Activated naive CD8-positive, alpha-beta T cell treated with anti-CD3 and anti-CD28 coated beads, Interleukin-2, amount 50 U/mL, for 24 hours (primary cell): ENCODE measurements around the gene RALGAPB.

Experiments
- ATAC-seq: fragments of 150-1000 bp; cut with Tn5 transposase; one replicate; pipeline ENCODE4 v1.10.0; 2021
- DNase-seq: peaks from one replicate; pipeline ENCODE4 v3.0.0; 2021
- H3K27ac Mint-ChIP-seq: one replicate; pipeline ENCODE4 v1.8.0; 2021; ENCODE audit warnings: mild to moderate bottlenecking, mixed read lengths
- H3K27me3 Mint-ChIP-seq: one replicate; pipeline ENCODE4 v1.8.0; 2021; ENCODE audit warnings: mixed read lengths
- H3K36me3 Mint-ChIP-seq: one replicate; pipeline ENCODE4 v1.8.0; 2021; ENCODE audit warnings: low read depth, mixed read lengths
- H3K4me1 Mint-ChIP-seq: one replicate; pipeline ENCODE4 v1.8.0; 2021; ENCODE audit warnings: mixed read lengths
- H3K4me3 Mint-ChIP-seq: one replicate; pipeline ENCODE4 v1.8.0; 2021; ENCODE audit warnings: mild to moderate bottlenecking, moderate library complexity, mixed read lengths
- H3K9me3 Mint-ChIP-seq: one replicate; pipeline ENCODE4 v1.8.0; 2021; ENCODE audit warnings: mixed read lengths

Gene RALGAPB

DNA sequence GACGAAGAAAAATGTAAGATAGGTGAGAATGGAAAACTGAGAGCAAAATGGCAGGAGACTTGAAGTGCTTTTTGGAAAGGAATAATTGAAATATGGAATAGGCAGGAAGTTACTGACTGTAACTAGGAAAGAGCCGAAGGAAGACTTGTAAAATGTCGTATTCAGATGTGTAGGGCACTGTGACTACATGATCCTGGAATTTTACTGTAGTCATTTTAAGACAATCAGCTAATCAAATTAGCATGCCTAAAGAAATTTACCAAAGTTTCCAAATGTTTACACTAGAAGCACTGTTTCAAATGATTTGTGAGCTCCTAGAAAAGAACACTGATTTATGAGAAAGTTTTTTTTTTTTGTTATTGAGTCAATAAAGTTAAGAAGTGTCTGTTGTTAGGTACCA, 87.1 kb downstream of the RALGAPB start:
- ATAC-seq: no peak
- H3K4me1 Mint-ChIP-seq: no peaks in the 10 kb centered on the region
- H3K9me3 Mint-ChIP-seq: no peaks in the 10 kb centered on the region
- no peak for DNase-seq
- peaks cover 25% of the 10 kb centered on the region for H3K36me3 Mint-ChIP-seq
- no peaks in the 10 kb centered on the region for H3K27me3 Mint-ChIP-seq
- H3K4me3 Mint-ChIP-seq: no peak overlapping the region
- no peak overlapping the region for H3K27ac Mint-ChIP-seq

DNA sequence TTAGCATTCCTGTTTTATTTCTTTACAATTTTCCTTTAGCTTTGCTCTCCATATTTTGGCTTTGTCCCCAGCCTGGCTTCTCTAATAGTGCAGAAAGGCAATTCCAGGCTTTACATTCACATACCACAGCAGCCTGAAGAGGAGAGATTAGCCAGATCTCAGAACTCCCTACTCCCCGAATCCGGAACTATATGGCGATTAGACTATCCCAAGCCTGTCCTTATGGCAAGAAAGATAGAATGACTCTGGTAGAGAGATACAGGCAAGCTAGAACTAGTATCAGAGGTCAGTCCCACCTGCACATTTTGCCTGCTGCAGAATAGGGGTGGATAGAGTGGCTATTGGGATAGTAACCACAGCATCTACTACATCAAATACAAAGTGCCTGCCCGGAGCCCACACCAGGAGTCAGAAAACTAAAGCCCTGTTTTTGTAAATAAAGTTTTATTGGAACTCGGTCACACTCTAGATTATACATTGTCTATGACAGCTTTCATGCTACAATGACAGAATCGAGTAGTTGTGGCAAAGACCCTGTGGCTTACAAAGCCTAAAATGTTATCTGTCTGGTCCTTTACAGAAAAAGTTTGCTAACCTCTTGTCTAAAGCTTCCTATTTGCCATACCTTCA, 91.3 kb downstream of the RALGAPB start:
- no peaks in the 10 kb centered on the region for H3K9me3 Mint-ChIP-seq
- no peak overlapping the region for H3K27ac Mint-ChIP-seq
- no peaks in the 10 kb centered on the region for H3K4me1 Mint-ChIP-seq
- no peak overlapping the region for H3K4me3 Mint-ChIP-seq
- no peaks in the 10 kb centered on the region for H3K27me3 Mint-ChIP-seq
- no peak for DNase-seq
- ATAC-seq: no peak
- H3K36me3 Mint-ChIP-seq: peaks cover 13% of the 10 kb centered on the region

DNA sequence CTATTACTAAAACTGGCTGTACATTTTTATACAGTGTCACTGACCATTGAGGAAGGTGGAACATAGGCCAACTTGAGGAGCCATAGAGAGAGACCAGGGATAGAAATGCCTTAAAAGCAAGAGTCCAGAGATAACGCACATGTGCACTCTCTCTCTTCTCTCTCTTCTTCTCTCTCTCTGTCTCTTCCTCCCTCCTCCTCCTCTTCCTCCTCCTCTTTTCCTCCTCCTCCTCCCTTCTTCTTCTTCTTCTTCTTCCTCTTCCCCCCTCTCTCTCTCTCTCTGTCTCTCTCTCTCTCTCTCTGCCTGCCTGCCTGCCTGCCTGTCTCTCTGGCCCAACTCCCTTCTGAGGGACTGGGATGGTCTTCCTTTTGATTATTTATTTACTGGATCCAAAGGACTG, 92.0 kb downstream of the RALGAPB start:
- Mint-ChIP-seq H3K27ac (no peak overlapping the region), H3K36me3 (peaks cover 8% of the 10 kb centered on the region), H3K9me3 (no peaks in the 10 kb centered on the region), H3K4me3 (no peak overlapping the region), H3K4me1 (no peaks in the 10 kb centered on the region), H3K27me3 (no peaks in the 10 kb centered on the region)
- no peak for ATAC-seq
- DNase-seq: no peak

DNA sequence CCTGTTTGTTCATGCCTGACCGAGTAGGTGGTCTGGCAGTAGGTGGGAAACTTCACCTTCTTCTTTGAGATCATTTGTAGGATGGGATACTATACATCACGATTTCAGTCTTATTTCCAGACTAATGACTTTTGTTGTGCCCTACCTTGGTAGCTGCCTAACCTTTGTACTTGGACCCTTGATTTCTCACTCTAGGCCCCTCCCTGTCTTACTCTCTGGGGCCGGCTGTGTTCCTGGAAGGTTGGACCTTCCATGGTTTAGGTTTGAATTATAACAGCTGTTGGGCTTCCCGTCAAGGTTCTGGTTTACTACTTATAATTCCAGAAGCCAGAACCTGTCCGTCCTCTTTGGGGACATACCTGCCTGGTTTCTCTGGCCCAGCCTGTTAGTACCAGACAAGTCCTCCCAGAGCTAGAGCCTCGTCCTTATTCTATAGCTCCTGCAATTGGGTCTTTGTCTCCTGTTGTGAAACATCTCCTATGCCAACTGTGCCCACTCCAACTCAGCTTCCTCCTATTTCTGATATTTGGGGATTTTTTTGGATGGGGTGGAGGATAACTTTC, 93.5 kb downstream of the RALGAPB start:
- Mint-ChIP-seq H3K4me3 (no peak overlapping the region), H3K36me3 (peaks cover 17% of the 10 kb centered on the region), H3K27me3 (no peaks in the 10 kb centered on the region), H3K27ac (no peak overlapping the region), H3K4me1 (no peaks in the 10 kb centered on the region), H3K9me3 (no peaks in the 10 kb centered on the region)
- DNase-seq: no peak
- no peak for ATAC-seq

DNA sequence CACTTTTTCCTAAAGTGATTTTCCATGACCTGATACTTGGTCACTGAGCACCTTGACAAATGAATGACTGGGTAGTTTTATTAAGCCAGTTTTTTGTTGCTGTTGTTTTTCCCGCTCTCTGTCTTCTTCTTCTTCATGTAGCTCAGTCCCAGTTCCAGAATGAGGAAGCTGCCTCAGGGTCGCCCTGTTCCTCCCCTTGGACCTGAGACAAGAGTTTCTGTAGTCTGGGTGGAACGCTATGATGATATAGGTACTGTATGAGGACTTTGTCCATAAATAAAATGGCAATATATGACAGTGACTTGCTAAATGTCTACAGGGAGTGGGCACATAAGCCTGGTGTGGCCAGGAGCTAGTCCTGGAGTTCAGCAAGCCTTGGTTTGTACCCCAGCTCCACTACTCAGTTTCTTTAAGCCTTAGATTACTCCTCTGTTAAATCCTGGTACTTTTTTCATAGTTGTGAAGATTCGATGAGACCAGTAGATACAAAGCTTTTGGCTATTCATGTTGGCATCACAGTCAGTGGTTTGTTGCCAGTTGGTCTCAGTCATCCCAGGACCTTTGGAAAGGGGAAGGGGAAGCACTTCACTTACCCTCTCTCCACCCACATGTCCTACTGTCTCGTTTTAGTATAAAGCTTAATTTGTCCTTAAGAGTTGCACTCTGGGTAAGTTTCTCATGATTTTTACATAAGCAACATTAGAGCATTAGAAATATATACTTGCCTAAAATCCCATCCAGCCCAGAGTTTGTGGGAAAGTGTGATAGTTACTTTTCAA, 97.3 kb downstream of the RALGAPB start:
- no peaks in the 10 kb centered on the region for H3K4me1 Mint-ChIP-seq
- no peak overlapping the region for H3K4me3 Mint-ChIP-seq
- H3K9me3 Mint-ChIP-seq: no peaks in the 10 kb centered on the region
- ATAC-seq (no peak), DNase-seq (no peak)
- peak overlapping the region; percentile 6 for H3K27ac Mint-ChIP-seq
- H3K27me3 Mint-ChIP-seq: no peaks in the 10 kb centered on the region
- peaks cover 18% of the 10 kb centered on the region for H3K36me3 Mint-ChIP-seq

DNA sequence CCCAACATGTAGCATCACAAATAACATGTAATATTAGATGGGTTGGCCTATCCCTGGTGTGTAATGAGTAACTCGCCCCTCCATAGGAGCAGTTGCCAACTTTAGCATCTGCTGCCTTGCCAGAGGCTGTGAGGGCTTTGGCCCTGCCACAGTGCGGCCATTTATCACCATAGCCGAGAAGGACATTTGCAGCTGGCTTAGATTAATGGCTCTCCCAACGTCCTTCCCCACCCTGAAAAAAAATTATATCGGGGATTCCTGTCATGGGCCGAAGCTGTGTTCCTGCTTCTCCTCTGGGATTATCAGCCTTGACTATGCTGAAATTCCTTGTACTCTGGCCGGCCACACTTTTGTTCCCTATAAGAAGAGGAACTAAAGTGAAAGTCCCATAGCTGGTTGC, 100.8 kb downstream of the RALGAPB start:
- Mint-ChIP-seq H3K4me3 (no peak overlapping the region), H3K27me3 (no peaks in the 10 kb centered on the region), H3K36me3 (peaks cover 19% of the 10 kb centered on the region), H3K4me1 (no peaks in the 10 kb centered on the region), H3K9me3 (no peaks in the 10 kb centered on the region), H3K27ac (no peak overlapping the region)
- DNase-seq: no peak
- ATAC-seq: no peak

DNA sequence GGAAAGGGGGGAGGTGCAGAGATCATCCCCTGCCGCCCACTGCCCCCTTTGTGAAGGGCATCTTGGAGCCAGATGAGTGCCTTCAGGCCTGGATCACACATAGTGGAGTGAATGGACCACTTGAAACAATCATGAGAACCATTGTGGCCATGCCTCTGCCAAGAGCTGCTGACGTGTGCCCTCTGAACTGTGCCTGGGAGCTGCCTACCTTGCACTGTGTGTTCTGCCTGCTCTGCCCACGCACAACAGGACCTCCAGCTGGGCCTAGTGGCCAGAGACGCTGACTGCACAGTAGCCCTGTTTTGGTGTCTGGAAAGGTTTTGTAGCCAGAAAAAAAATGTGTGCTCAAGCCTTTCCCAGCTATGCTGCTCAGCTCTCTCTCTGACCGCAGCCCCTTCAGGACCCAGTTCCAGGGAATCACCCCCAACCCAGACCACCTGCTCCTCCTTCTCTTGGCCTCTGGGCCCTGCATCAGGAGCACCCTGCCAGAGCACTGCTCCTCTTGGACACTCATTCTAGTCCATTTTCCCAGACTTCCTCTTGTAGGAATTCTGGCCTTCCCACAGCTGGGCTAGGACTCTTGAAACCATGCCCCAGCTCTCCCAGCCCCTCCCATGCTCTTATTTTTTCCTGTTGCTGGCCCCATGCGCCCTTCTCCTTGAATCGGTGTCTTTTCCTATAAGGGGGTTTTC, 106.7 kb downstream of the RALGAPB start:
- Mint-ChIP-seq H3K27me3 (no peaks in the 10 kb centered on the region), H3K4me3 (no peak overlapping the region), H3K27ac (no peak overlapping the region), H3K4me1 (no peaks in the 10 kb centered on the region), H3K9me3 (no peaks in the 10 kb centered on the region), H3K36me3 (peaks cover 7% of the 10 kb centered on the region)
- ATAC-seq: no peak
- DNase-seq: no peak

DNA sequence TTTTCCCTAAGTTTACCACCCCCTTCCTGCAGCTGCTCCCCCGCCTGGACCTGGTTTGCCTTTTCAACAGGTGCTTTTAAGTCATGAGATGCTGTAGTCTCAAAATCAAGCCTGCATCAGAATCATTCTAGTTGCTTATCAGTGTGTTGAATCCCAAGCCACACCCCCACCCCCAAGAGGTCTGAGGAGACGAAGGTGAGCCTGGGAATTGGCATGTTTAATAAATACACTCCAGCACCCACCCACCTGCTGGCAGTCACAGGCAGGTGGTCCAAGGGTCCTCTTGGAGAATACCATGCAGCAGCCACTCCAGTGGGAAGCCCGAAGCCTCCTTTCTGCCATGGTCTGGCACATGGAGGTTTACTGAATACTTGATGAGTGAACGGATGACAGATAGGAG, 107.3 kb downstream of the RALGAPB start:
- Mint-ChIP-seq H3K27me3 (no peaks in the 10 kb centered on the region), H3K4me1 (no peaks in the 10 kb centered on the region), H3K4me3 (no peak overlapping the region), H3K27ac (no peak overlapping the region), H3K36me3 (peaks cover 1% of the 10 kb centered on the region), H3K9me3 (no peaks in the 10 kb centered on the region)
- DNase-seq (no peak), ATAC-seq (no peak)

DNA sequence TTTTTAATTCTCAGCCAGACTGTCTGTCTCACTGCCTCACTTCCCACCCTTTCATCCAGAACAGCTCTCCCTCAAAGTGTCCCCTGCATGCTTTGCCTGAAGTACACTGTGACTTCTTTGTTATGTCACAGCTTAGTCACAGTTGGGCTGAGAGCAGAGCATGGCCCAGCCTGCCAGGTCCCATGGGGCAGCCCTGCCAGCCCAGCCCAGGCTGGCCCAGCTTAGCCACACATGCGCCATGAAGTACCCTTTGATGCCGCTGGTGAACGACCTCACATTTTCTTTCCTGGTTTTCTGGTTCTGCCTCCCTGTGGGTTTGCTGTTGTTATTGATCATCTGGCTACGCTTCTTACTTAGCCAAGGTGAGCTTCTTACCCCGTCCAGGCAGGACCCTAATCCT, 108.4 kb downstream of the RALGAPB start, which contains the start of gene ADIG:
Gene ADIG, plus strand, starts transcription at position 185 of the 400 bp plus-strand sequence. Its CDS starts 54 bp downstream, at position 239.
- no peak for ATAC-seq
- H3K27me3 Mint-ChIP-seq: no peaks in the 10 kb centered on the region
- H3K36me3 Mint-ChIP-seq: no peaks in the 10 kb centered on the region
- H3K27ac Mint-ChIP-seq: no peak within 1 kb of the TSS
- H3K4me1 Mint-ChIP-seq: no peaks in the 10 kb centered on the region
- H3K9me3 Mint-ChIP-seq: no peaks in the 10 kb centered on the region
- DNase-seq: no peak
- no peak within 1 kb of the TSS for H3K4me3 Mint-ChIP-seq

DNA sequence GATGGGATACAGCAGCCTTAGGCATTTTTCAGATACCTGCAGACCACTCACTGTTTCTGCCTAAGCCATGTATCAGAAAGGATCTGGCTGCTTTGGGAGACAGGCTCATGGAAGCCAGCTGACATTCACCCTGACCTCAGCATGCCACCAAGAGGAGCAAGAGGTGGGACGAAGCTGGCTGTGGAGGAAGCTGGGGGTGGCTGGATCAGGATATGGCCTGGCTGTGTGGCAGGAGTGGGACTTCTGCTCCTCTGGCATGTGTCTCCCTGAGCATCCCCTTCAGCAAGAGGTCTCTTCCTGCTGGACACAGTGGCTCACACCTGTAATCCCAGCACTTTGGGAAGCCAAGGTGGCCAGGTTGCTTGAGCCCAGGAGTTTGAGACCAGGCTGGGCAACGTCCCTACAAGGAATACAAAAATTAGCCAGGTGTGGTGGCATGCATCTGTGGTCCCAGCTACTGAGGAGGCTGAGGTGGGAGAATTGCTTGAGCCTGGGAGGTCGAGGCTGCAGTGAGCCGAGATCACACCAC, 109.3 kb downstream of the RALGAPB start:
- Mint-ChIP-seq H3K36me3 (no peaks in the 10 kb centered on the region), H3K4me3 (no peak overlapping the region), H3K27me3 (no peaks in the 10 kb centered on the region), H3K4me1 (no peaks in the 10 kb centered on the region), H3K27ac (no peak overlapping the region), H3K9me3 (no peaks in the 10 kb centered on the region)
- ATAC-seq (no peak), DNase-seq (no peak)

DNA sequence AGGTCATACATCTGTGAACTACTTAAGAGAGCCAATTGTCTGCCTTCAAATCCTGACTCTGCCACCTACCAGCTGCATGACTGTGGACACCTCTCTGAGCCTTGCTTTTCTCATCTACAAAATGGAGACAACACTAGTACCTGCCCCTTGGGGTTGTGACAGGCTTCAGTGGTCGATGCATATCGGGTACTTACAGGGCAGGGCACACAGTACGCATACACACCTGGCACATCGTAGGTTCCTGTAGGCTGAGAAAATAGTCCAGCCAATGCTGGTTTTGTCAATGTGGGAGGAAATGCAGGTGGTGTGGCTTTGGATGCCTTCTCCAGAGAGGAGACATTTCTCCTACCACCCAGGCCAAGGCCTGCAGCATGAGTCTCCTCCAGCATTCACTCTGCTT, 110.7 kb downstream of the RALGAPB start:
- Mint-ChIP-seq H3K36me3 (no peaks in the 10 kb centered on the region), H3K4me3 (no peak overlapping the region), H3K27me3 (no peaks in the 10 kb centered on the region), H3K9me3 (no peaks in the 10 kb centered on the region), H3K4me1 (no peaks in the 10 kb centered on the region), H3K27ac (no peak overlapping the region)
- no peak for DNase-seq
- ATAC-seq: no peak

DNA sequence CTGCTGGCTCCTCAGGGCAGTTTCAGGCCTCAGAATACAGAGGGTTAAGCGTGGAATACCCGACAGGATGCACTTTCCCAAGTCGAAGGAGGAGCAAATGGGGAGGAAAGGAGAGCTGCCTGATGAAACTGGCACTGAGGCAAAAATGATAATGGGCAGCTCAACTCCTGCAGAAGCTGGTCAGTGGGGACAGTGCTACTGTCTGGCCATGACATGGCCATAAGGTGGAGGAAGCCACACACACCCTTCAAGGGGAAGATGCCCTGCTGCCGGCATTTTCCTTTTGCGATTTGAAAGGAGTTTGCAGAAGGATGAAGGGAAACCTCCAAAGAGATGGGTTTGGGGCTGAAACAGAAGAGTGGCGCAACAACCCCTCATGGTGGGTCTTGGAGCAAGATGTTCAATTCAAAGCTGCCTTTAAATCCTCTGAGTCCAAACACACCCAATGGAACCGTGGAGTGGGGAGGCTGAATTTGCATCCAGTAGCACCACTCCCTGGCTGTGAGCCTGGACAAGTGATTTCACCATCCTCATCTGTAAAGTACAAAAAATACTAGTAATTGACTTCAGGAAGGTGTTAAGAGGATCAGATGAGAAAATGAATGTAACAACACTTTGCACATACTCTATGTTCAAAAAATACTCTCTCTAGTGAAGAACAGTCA, 111.6 kb downstream of the RALGAPB start:
- no peak for DNase-seq
- H3K27me3 Mint-ChIP-seq: no peaks in the 10 kb centered on the region
- H3K9me3 Mint-ChIP-seq: no peaks in the 10 kb centered on the region
- H3K27ac Mint-ChIP-seq: no peak overlapping the region
- H3K36me3 Mint-ChIP-seq: no peaks in the 10 kb centered on the region
- no peaks in the 10 kb centered on the region for H3K4me1 Mint-ChIP-seq
- no peak for ATAC-seq
- H3K4me3 Mint-ChIP-seq: no peak overlapping the region

DNA sequence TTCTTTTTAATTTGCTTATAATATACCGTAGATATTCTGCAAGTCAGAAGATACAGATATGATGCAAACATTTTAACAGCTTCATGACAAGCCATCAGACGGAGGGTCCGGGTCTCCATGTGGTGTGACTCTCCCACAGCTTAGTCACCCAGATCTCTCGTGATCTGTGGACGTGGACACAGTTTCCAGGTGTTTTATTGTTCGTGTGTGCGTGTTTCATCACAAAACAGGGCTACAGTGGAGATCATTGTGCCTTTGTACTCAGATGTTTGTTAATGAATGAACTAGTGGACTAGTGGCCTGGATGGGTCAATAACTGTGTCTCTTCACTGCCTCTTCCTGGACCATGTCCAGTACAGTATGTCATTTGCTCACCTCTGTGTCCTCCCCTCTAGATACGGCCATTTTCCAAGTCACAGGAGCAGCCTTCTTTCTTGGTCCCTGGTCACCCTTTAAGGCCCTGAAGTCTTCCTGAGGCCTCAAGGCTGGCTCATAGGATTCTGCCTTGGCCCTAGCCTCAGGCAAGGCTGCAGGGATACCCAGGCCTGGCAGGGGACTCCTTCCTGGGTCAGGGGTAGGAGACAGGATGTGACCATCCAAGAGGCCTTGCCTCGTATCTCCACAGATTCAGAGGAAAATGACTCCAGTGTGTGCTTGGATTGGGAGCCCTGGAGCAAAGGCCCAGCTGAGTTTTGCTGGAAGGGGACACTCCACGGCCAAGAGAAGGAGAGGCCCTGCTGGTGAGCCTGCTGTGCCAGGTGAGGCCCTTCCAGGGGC, 112.9 kb downstream of the RALGAPB start:
- Mint-ChIP-seq H3K36me3 (no peaks in the 10 kb centered on the region), H3K4me1 (no peaks in the 10 kb centered on the region), H3K4me3 (no peak overlapping the region), H3K27me3 (no peaks in the 10 kb centered on the region), H3K27ac (no peak overlapping the region), H3K9me3 (no peaks in the 10 kb centered on the region)
- no peak for ATAC-seq
- DNase-seq: no peak

DNA sequence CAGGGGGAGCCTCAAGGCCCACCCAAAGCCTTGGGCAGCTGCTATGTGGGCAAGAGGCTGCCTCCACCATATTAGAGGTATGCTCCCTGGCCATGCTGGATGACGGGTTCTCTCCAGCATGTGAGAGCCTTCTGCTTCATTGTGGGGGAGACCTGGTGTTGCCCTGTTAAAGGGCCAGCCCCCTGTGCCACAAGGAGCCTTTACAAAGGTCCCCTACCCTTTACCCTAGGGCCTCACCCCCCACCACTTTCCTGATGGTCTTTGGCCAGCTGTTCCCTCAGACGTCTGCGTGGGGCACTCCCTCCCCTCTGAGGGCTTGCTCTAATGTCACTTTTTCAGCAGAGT, 113.5 kb downstream of the RALGAPB start:
- H3K27ac Mint-ChIP-seq: no peak overlapping the region
- ATAC-seq (no peak), DNase-seq (no peak)
- no peaks in the 10 kb centered on the region for H3K9me3 Mint-ChIP-seq
- no peaks in the 10 kb centered on the region for H3K4me1 Mint-ChIP-seq
- no peaks in the 10 kb centered on the region for H3K27me3 Mint-ChIP-seq
- no peak overlapping the region for H3K4me3 Mint-ChIP-seq
- no peaks in the 10 kb centered on the region for H3K36me3 Mint-ChIP-seq
